Measurements from ENCODE around the gene KIF16B.
"Not testable (repeated sequence)": the region's sequence is repeated elsewhere in the genome, so short reads cannot be mapped to it uniquely, and the experiment has no call there.

Gene KIF16B

GRCh38 chr20:16564079-16564478 lies 9.2 kb downstream of the KIF16B start:
- TF ChIP-seq ZNF580 (tag by site-specific recombination; IDR thresholded peaks at IDR 0.05) (0 out of 2 replicates have a peak, but pooled peaks have one; percentile 37), ZNF146 (tag by site-specific recombination; IDR thresholded peaks at IDR 0.05) (peak; percentile 92)
- H3K9me3 ChIP-seq (ENCODE audit: control insufficient read depth, insufficient read depth, low read depth, low read length); H3K4me3 ChIP-seq (ENCODE audit: low read depth, low read length); H3K4me1 ChIP-seq (ENCODE audit: control insufficient read depth, insufficient read depth, low read length); CTCF ChIA-PET; POLR2A ChIA-PET; H3K36me3 ChIP-seq (ENCODE audit: control insufficient read depth in 2 of 2, insufficient read depth in 1 of 2, low read length in 2 of 2); H3K27ac ChIP-seq (ENCODE audit: extremely low read depth, low read depth, low read length): not testable (repeated sequence)

- H3K4me3 ChIP-seq (ENCODE audit: low read depth, low read length): no peak overlapping the region
- H3K36me3 ChIP-seq (ENCODE audit: control insufficient read depth in 2 of 2, insufficient read depth in 1 of 2, low read length in 2 of 2): no peaks in the 10 kb centered on the region
- ChIA-PET CTCF (no interaction called here), POLR2A (no interaction called here)
- no peak overlapping the region for H3K27ac ChIP-seq (ENCODE audit: extremely low read depth, low read depth, low read length)
- no peaks in the 10 kb centered on the region for H3K4me1 ChIP-seq (ENCODE audit: control insufficient read depth, insufficient read depth, low read length)
- H3K9me3 ChIP-seq (ENCODE audit: control insufficient read depth, insufficient read depth, low read depth, low read length): no peaks in the 10 kb centered on the region
- TF ChIP-seq ZNF610 (tag by site-specific recombination; IDR thresholded peaks at IDR 0.05; ENCODE audit: borderline replicate concordance) (no peak), GLI4 (tag by site-specific recombination; IDR thresholded peaks at IDR 0.05) (no peak), ZNF112 (tag by site-specific recombination; IDR thresholded peaks at IDR 0.05) (no peak), ZNF518A (tag by site-specific recombination; conservative IDR thresholded peaks at IDR 0.05; ENCODE audit: low read depth) (no peak), BCL11A (tag by site-specific recombination; IDR thresholded peaks at IDR 0.05; ENCODE audit: low read depth) (no peak), ZNF704 (tag by site-specific recombination; IDR thresholded peaks at IDR 0.05) (no peak), ZNF521 (tag by site-specific recombination; IDR thresholded peaks at IDR 0.05) (no peak), ZBTB11 (tag by site-specific recombination; conservative IDR thresholded peaks at IDR 0.05; ENCODE audit: low read depth) (no peak), ZNF175 (tag by site-specific recombination; IDR thresholded peaks at IDR 0.05) (no peak)
These were observed 10.0 kb downstream of the KIF16B start for GRCh38 chr20:16563066-16563806.

All from HEK293 (cell line).